Right lobe of liver (tissue), 6 donors: ENCODE data around the gene CDH23. TPM values are rescaled to one million over a fixed set of nuclear protein-coding genes. Genes with fewer than 3 reads are reported as not detected.
A peak's percentile ranks its signal among the peaks of the same experiment; 100 is the strongest.

Source experiments
- ATAC-seq, 4 donors: fragments of 200-7000 bp; cut with Tn5 transposase; one replicate each; pipeline ENCODE4 v1.9.1; 2020; ENCODE audit warnings: mild to moderate bottlenecking in 4 of 4, moderate library complexity in 4 of 4
- DNase-seq, 3 donors: peaks; one replicate each; pipeline ENCODE4 v3.0.0-alpha.2; 2020
- H3K27ac ChIP-seq, 3 donors: fragments of 200-600 bp; one replicate each; pipeline ENCODE4 v1.8.0; 2022
- H3K27me3 ChIP-seq, 2 donors: fragments of 200-600 bp; one replicate each; pipeline ENCODE4 v1.8.0; 2022
- H3K36me3 ChIP-seq, 4 donors: fragments of 200-600 bp; sonication (generic) in 1 of 4; one replicate each; pipeline versions ENCODE4 v1.5.1 to v1.8.0; 2017 to 2022; ENCODE audit warnings: control low read depth in 1 of 4
- H3K4me1 ChIP-seq, 4 donors: fragments of 200-600 bp; sonication (generic) in 1 of 4; one replicate each; pipeline versions ENCODE4 v1.5.1 to v1.8.0; 2017 to 2022; ENCODE audit warnings: control low read depth in 1 of 4
- H3K4me3 ChIP-seq, 3 donors: fragments of 200-600 bp; one replicate each; pipeline ENCODE4 v1.8.0; 2022
- H3K9me3 ChIP-seq, 4 donors: fragments of 200-600 bp; sonication (generic) in 1 of 4; one replicate each; pipeline versions ENCODE4 v1.5.1 to v1.8.0; 2017 to 2022; ENCODE audit warnings: control low read depth in 1 of 4
- POLR2A ChIP-seq: fragments of 450-650 bp; IDR thresholded peaks from one replicate; pipeline ENCODE4 v1.6.1; 2017; ENCODE audit warnings: antibody characterized with exemption, mild to moderate bottlenecking
- WGBS: methylation state at CpG from one replicate; pipeline ENCODE4 v1.1.6; 2018; ENCODE audit warnings: low coverage, low lambda C conversion rate; ENCODE audit not compliant: insufficient coverage; ENCODE audit errors: missing lambda C conversion rate; 5-methylcytosine and 5-hydroxymethylcytosine counted together
- intact Hi-C, 2 donors: fragments of 100-400 bp; cut with DNase I; formaldehyde crosslinking; loops; one replicate each; pipeline versions ENCODE4 v1.11.2 to v1.14.1; 2022
- total RNA-seq, 6 experiments: library from RNA; depleted of rRNA in 2 of 6; stranded (reverse); fragments of >200 nt in 2 of 6; fragmentation: NEBNext Ultra II Directional in 3 of 6; extraction: Animal tissue kit (Norgen Biotek cat#: 25700) in 3 of 6; gene quantifications; one replicate each; pipeline versions ENCODE4 v1.1.0 to v1.2.4, GENCODE V29; 2016 to 2023
- TF ChIP-seq, protein P1 (sequence below), 4 donors: fragments of 200-600 bp in 3 of 4; fragments of 450-650 bp in 1 of 4; IDR thresholded peaks; one replicate each; pipeline versions ENCODE4 v1.5.1 to v1.8.0; 2016 to 2022; ENCODE audit warnings: antibody characterized with exemption in 4 of 4, mild to moderate bottlenecking in 2 of 4
- donor health status: DM: no; HTN: yes; CAD: no.
- donor health status: DM: no; HTN: no; CAD: no.
- donor health status: DM: no; HTN: no; CAD: no.
- donor health status: DM: no; HTN: yes; CAD: no.
- donor health status: DM: no; HTN: yes; CAD: no.

The CDH23 gene
- total RNA-seq, 6 experiments from 2014 or later, result 3.3 to 19.7 (median 6.3) TPM

GRCh38 chr10:71595649-71596048 lies 198.9 kb downstream of the CDH23 start:
- DNase-seq (no peak), ATAC-seq (no peak)
- intact Hi-C loops, result no loop called here
- Histone ChIP-seq H3K27me3 (no peaks in the 10 kb centered on the region), H3K9me3 (no peaks in the 10 kb centered on the region), H3K4me3 (no peak overlapping the region), H3K27ac (peak overlapping the region in 1 of 3 donors; percentile 78), H3K4me1 (peaks cover 0 to 59% (median 17%) of the 10 kb centered on the region in 4 donors), H3K36me3 (no peaks in the 10 kb centered on the region)
- no peak for TF ChIP-seq POLR2A
- TF ChIP-seq, protein P1, sequence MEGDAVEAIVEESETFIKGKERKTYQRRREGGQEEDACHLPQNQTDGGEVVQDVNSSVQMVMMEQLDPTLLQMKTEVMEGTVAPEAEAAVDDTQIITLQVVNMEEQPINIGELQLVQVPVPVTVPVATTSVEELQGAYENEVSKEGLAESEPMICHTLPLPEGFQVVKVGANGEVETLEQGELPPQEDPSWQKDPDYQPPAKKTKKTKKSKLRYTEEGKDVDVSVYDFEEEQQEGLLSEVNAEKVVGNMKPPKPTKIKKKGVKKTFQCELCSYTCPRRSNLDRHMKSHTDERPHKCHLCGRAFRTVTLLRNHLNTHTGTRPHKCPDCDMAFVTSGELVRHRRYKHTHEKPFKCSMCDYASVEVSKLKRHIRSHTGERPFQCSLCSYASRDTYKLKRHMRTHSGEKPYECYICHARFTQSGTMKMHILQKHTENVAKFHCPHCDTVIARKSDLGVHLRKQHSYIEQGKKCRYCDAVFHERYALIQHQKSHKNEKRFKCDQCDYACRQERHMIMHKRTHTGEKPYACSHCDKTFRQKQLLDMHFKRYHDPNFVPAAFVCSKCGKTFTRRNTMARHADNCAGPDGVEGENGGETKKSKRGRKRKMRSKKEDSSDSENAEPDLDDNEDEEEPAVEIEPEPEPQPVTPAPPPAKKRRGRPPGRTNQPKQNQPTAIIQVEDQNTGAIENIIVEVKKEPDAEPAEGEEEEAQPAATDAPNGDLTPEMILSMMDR (IDR thresholded peaks at IDR 0.05), result no peak
- 79% methylated on average over 6 of the region's 7 CpGs for WGBS

DNA sequence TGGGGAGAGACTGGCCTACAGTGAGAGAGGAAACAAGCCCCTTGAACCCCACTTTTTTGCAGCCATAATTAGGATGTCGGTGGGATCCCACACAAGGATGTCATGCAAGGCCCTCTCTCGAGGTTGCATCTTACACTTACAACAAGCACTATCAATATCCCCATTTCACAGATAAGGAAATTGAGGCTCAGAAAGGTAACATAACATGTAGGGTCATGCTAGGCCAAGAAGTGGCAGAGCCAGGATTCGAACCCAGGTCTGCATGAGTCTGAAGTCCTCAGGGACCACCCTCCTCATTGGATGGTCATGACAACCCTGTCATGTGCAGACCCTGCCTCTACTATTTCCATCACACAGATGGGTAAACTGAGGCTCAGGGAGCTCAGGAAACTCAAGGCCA lies 199.4 kb downstream of the CDH23 start:
- 92% methylated on average over 2 of the region's 3 CpGs for WGBS

DNA sequence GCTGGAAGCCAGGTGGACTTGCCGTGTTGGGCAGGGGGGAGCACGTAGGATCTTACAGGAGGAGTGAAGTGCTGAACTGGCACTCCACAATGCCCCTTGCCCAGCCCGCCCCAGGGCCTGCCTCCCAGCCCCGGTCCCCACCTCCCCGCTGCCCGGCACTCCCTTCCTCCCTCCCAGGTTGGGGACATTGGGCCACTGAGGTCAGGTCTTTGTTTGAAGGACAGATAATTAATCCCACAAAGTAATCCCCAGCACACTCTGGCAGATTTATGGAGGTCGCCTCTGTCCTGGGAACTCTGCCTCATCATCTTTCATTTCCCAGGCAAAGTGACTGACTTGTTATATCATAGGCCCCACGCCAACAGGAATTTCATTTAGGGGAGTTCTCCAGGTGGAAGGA lies 200.0 kb downstream of the CDH23 start:
- Histone ChIP-seq H3K27me3 (no peaks in the 10 kb centered on the region), H3K27ac (peak overlapping the region in 1 of 3 donors; percentile 78), H3K36me3 (no peaks in the 10 kb centered on the region), H3K4me1 (peaks cover 0 to 58% (median 17%) of the 10 kb centered on the region in 4 donors), H3K4me3 (no peak overlapping the region), H3K9me3 (no peaks in the 10 kb centered on the region)
- DNase-seq (peak in 2 of 3 donors; percentile 66 to 71), ATAC-seq (peak in 2 of 4 donors; percentile 7 to 33)
- WGBS, result no CpG with 5 or more reads among the region's 8 CpGs
- TF ChIP-seq POLR2A, result no peak
- TF ChIP-seq, protein P1 (IDR thresholded peaks at IDR 0.05), result no peak
- intact Hi-C loops, result no loop called here

More for the DNA sequence above, 199.4 kb downstream of the CDH23 start:
- DNase-seq (no peak), ATAC-seq (no peak)
- Histone ChIP-seq H3K27me3 (no peaks in the 10 kb centered on the region), H3K27ac (peak overlapping the region in 1 of 3 donors; percentile 78), H3K9me3 (no peaks in the 10 kb centered on the region), H3K4me1 (peaks cover 0 to 58% (median 17%) of the 10 kb centered on the region in 4 donors), H3K36me3 (no peaks in the 10 kb centered on the region), H3K4me3 (no peak overlapping the region)
- no peak for TF ChIP-seq POLR2A
- TF ChIP-seq, protein P1 (IDR thresholded peaks at IDR 0.05), result no peak
- intact Hi-C loops, result no loop called here

DNA sequence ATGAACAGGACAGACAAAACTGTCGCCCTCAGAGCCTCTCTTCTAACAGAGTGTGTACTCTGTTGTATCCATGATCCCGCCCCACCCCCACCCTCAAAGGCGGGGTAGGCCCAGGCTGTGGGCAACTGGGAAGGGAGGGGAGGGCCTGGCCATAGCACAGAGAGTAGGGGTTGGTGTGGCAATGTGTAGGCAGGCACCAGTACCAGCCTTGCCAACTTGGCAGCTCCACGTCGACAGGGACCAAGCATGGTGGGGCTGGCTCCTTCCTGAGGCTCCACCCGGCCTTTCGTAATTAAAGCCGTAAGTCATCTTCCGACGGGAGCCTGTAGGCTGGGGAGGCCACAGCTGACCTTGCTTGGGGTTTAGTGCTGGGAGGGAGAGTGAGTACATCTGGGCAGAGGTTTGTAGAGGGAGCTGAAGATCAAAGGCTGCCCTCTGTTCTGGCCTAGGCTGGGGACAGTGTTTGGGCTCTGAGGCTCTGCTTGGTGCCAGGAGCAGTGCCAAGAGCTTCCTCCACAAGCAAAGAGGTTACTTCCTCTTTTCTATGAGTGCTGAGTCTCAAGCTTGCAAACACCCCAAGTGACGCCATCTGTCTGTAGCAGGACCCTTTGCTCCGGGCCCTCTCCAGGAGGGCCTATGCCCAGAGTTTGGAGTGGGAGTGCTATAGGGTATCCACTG lies 201.2 kb downstream of the CDH23 start:
- no peak overlapping the region for H3K4me3 ChIP-seq
- WGBS, result 11% methylated on average over 6 of the region's 12 CpGs
- DNase-seq (peak; percentile 86 to 96 (median 95)), ATAC-seq (peak; percentile 83 to 90 (median 86))
- H3K4me1 ChIP-seq, result peaks cover 0 to 58% (median 17%) of the 10 kb centered on the region in 4 donors
- H3K9me3 ChIP-seq, result no peaks in the 10 kb centered on the region
- peak; percentile 25 for TF ChIP-seq POLR2A
- TF ChIP-seq, protein P1 (IDR thresholded peaks at IDR 0.05), result no peak
- no peaks in the 10 kb centered on the region for H3K36me3 ChIP-seq
- H3K27ac ChIP-seq, result peak overlapping the region; percentile 51 to 78 (median 70)
- no peaks in the 10 kb centered on the region for H3K27me3 ChIP-seq
- intact Hi-C loops, result no loop called here
